H1 (cell line): ENCODE data around the gene MGLL. TPM values are rescaled to one million over a fixed set of nuclear protein-coding genes. Genes with fewer than 3 reads are reported as not detected.

Experiments used
- CTCF ChIA-PET: fragments of 300-600 bp; sonication (Branson Sonifier 250); formaldehyde crosslinking; loops from one replicate; lab custom pipeline; 2021; ENCODE audit not compliant: partially characterized antibody; lab: Charles Lee
- POLR2A ChIA-PET: fragments of 300-600 bp; sonication (Branson Sonifier 250); formaldehyde crosslinking; loops from one replicate; lab custom pipeline; 2021; ENCODE audit warnings: inconsistent platforms; ENCODE audit not compliant: partially characterized antibody; lab: Charles Lee
- DNase-seq, 2 experiments: peaks; one replicate each; pipeline versions ENCODE4 v3.0.0 to v3.0.0-alpha.2; 2010 to 2022; ENCODE audit warnings: low spot score in 2 of 2, low read depth in 1 of 2, mixed read lengths in 1 of 2
- FAIRE-seq: peaks from 2 replicates; lab custom pipeline; 2011; peaks lifted over from hg19 to GRCh38; lab: Jason Lieb, UNC
- H2AFZ ChIP-seq: 2 replicates; pipeline ENCODE4 v1.8.1; 2012; ENCODE audit warnings: low read length, inconsistent platforms
- H2AK5ac ChIP-seq: 2 replicates; pipeline ENCODE4 v1.6.1; 2013; ENCODE audit warnings: low read depth, low read length
- H2BK120ac ChIP-seq: replicated peaks from 2 replicates; pipeline ENCODE3; 2013; ENCODE audit warnings: low read depth, low read length, inconsistent platforms
- H2BK12ac ChIP-seq: 2 replicates; pipeline ENCODE4 v1.6.1; 2013; ENCODE audit warnings: low read depth, low read length
- H2BK15ac ChIP-seq: 2 replicates; pipeline ENCODE4 v1.6.1; 2013; ENCODE audit warnings: low read length
- H2BK20ac ChIP-seq: 2 replicates; pipeline ENCODE4 v1.6.1; 2013; ENCODE audit warnings: low read length
- H2BK5ac ChIP-seq: 2 replicates; pipeline ENCODE4 v1.6.1; 2013; ENCODE audit warnings: low read depth, low read length
- H3K14ac ChIP-seq: 2 replicates; pipeline ENCODE4 v1.6.1; 2013; ENCODE audit warnings: inconsistent platforms; ENCODE audit not compliant: insufficient read length
- H3K18ac ChIP-seq: 2 replicates; pipeline ENCODE4 v1.6.1; 2013; ENCODE audit warnings: low read length; ENCODE audit errors: extremely low read depth
- H3K23ac ChIP-seq: 2 replicates; pipeline ENCODE4 v1.6.1; 2013; ENCODE audit warnings: inconsistent platforms; ENCODE audit not compliant: insufficient read length
- H3K23me2 ChIP-seq: 2 replicates; pipeline ENCODE4 v1.6.1; 2013; ENCODE audit warnings: low read depth, low read length
- H3K27ac ChIP-seq: 2 replicates; pipeline ENCODE4 v1.6.1; 2011; ENCODE audit warnings: low read depth, low read length, inconsistent platforms
- H3K27me3 ChIP-seq, 4 experiments: replicated peaks in 1 of 4; 1 replicate in 1 of 4; 2 replicates in 3 of 4; pipeline versions ENCODE4 v1.6.1 to v1.8.1; 2011 to 2013; ENCODE audit warnings: low read length in 3 of 4, mild to moderate bottlenecking in 3 of 4, inconsistent platforms in 2 of 4, mixed read lengths in 2 of 4, moderate library complexity in 1 of 4; ENCODE audit not compliant: control insufficient read depth in 3 of 4, insufficient read depth in 3 of 4; ENCODE audit errors: extremely low read depth in 1 of 4
- H3K36me3 ChIP-seq, 4 experiments: 2 replicates each; pipeline versions ENCODE4 v1.6.1 to v1.8.1; 2011 to 2013; ENCODE audit warnings: mild to moderate bottlenecking in 4 of 4, low read length in 3 of 4, moderate library complexity in 2 of 4, control low read depth in 1 of 4, inconsistent platforms in 1 of 4; ENCODE audit not compliant: insufficient read depth in 4 of 4, control insufficient read depth in 2 of 4
- H3K4ac ChIP-seq: replicated peaks from 2 replicates; pipeline ENCODE3; 2013; ENCODE audit warnings: low read length, low read depth, mixed read lengths, inconsistent platforms; ENCODE audit not compliant: insufficient read length
- H3K4me1 ChIP-seq, 4 experiments: replicated peaks in 1 of 4; 1 replicate in 1 of 4; 2 replicates in 3 of 4; pipeline versions ENCODE4 v1.6.1 to v1.8.1; 2011 to 2013; ENCODE audit warnings: low read length in 3 of 4, inconsistent platforms in 2 of 4, mixed read lengths in 1 of 4; ENCODE audit not compliant: insufficient read depth in 4 of 4, control insufficient read depth in 3 of 4
- H3K4me2 ChIP-seq, 2 experiments: 2 replicates each; pipeline versions ENCODE4 v1.6.1 to v1.8.1; 2011 to 2013; ENCODE audit warnings: low read depth in 2 of 2, low read length in 2 of 2, control low read depth in 1 of 2, inconsistent platforms in 1 of 2, mild to moderate bottlenecking in 1 of 2; ENCODE audit not compliant: insufficient read depth in 1 of 2
- H3K4me3 ChIP-seq, 4 experiments: fragments of 200-600, 300-600 bp in 1 of 4; sonication (generic), shearing (Covaris generic), sonication (Bioruptor Twin) in 1 of 4; 2 replicates each; pipeline versions ENCODE4 v1.5.1 to v1.8.1; 2011 to 2016; ENCODE audit warnings: low read length in 4 of 4, low read depth in 3 of 4, control low read depth in 2 of 4, inconsistent platforms in 2 of 4, mild to moderate bottlenecking in 2 of 4, mixed read lengths in 1 of 4, moderate library complexity in 1 of 4; ENCODE audit not compliant: insufficient read depth in 2 of 4; ENCODE audit errors: extremely low read depth in 1 of 4
- H3K56ac ChIP-seq: replicated peaks from 2 replicates; pipeline ENCODE3; 2013; ENCODE audit warnings: low read depth, mild to moderate bottlenecking, mixed read lengths, low read length, inconsistent platforms; ENCODE audit not compliant: insufficient read length
- H3K79me1 ChIP-seq: 2 replicates; pipeline ENCODE4 v1.6.1; 2013; ENCODE audit warnings: low read depth, low read length, control low read depth
- H3K79me2 ChIP-seq, 2 experiments: 2 replicates each; pipeline versions ENCODE4 v1.6.1 to v1.8.1; 2012 to 2013; ENCODE audit warnings: low read length in 2 of 2, mild to moderate bottlenecking in 2 of 2, inconsistent platforms in 1 of 2; ENCODE audit not compliant: insufficient read depth in 2 of 2, control insufficient read depth in 1 of 2
- H3K9ac ChIP-seq, 4 experiments: replicated peaks in 1 of 4; 1 replicate in 1 of 4; 2 replicates in 3 of 4; pipeline versions ENCODE4 v1.6.1 to v1.8.1; 2011 to 2013; ENCODE audit warnings: low read depth in 3 of 4, low read length in 3 of 4, control low read depth in 2 of 4, mild to moderate bottlenecking in 2 of 4, moderate library complexity in 2 of 4, inconsistent platforms in 1 of 4; ENCODE audit errors: extremely low read depth in 1 of 4
- H3K9me3 ChIP-seq, 2 experiments: 2 replicates each; pipeline versions ENCODE4 v1.6.1 to v1.8.1; 2012 to 2013; ENCODE audit warnings: mild to moderate bottlenecking in 2 of 2, moderate library complexity in 2 of 2, control low read depth in 1 of 2, inconsistent platforms in 1 of 2, low read depth in 1 of 2, low read length in 1 of 2, mixed read lengths in 1 of 2; ENCODE audit not compliant: insufficient read depth in 2 of 2
- H4K20me1 ChIP-seq, 2 experiments: replicated peaks in 1 of 2; 2 replicates each; pipeline versions ENCODE3 to v1.8.1; 2011 to 2013; ENCODE audit warnings: inconsistent platforms in 2 of 2, low read length in 2 of 2, mild to moderate bottlenecking in 1 of 2; ENCODE audit not compliant: insufficient read depth in 2 of 2, control insufficient read depth in 1 of 2
- H4K5ac ChIP-seq: 2 replicates; pipeline ENCODE4 v1.6.1; 2013; ENCODE audit warnings: low read length, low read depth, mixed read lengths, inconsistent platforms; ENCODE audit not compliant: insufficient read length
- H4K8ac ChIP-seq: 2 replicates; pipeline ENCODE4 v1.8.0; 2013; ENCODE audit warnings: mild to moderate bottlenecking, moderate library complexity, low read length, inconsistent platforms; ENCODE audit not compliant: insufficient read depth; ENCODE audit errors: extremely low read depth
- H4K91ac ChIP-seq: replicated peaks from 2 replicates; pipeline ENCODE3; 2013; ENCODE audit warnings: low read length, mixed read lengths, inconsistent platforms; ENCODE audit not compliant: insufficient read length
- CBX8 ChIP-seq: fragments of 300-800, 300-1000 bp; sonication (generic); IDR thresholded peaks from 2 replicates; pipeline ENCODE4 v1.7.1; 2016; ENCODE audit warnings: low read depth, low read length, borderline replicate concordance
- MAFK ChIP-seq: IDR thresholded peaks from 2 replicates; pipeline ENCODE4 v1.6.1; 2012; ENCODE audit warnings: low read depth, mild to moderate bottlenecking, improper control_type of control experiment, low read length
- RAD21 ChIP-seq, 2 experiments: IDR thresholded peaks in 1 of 2; conservative IDR thresholded peaks in 1 of 2; 2 replicates each; pipeline ENCODE4 v1.6.1; 2011; ENCODE audit warnings: low read depth in 2 of 2, low read length in 2 of 2, improper control_type of control experiment in 1 of 2, inconsistent platforms in 1 of 2, mild to moderate bottlenecking in 1 of 2, moderate library complexity in 1 of 2
- SAP30 ChIP-seq: fragments of 300-600 bp; sonication (generic); IDR thresholded peaks from 2 replicates; pipeline ENCODE4 v1.7.1; 2012; ENCODE audit warnings: low read length, moderate library complexity, mild to moderate bottlenecking, inconsistent platforms; ENCODE audit not compliant: insufficient read depth, insufficient replicate concordance
- SP4 ChIP-seq: IDR thresholded peaks from 2 replicates; pipeline ENCODE4 v1.6.1; 2012; ENCODE audit warnings: low read length, inconsistent platforms
- TAF1 ChIP-seq: IDR thresholded peaks from 2 replicates; pipeline ENCODE4 v1.6.1; 2011; ENCODE audit warnings: mild to moderate bottlenecking, low read depth, low read length
- TCF12 ChIP-seq: IDR thresholded peaks from 2 replicates; pipeline ENCODE4 v1.6.1; 2011; ENCODE audit warnings: low read depth, mild to moderate bottlenecking, low read length
- USF2 ChIP-seq: IDR thresholded peaks from 2 replicates; pipeline ENCODE4 v1.6.1; 2011; ENCODE audit warnings: low read length, improper control_type of control experiment
- WGBS, 2 experiments: shearing (Covaris generic) in 1 of 2; methylation state at CpG; one replicate each; pipeline versions ENCODE4 v1.1.6 to v1.1.7; 2013 to 2015; ENCODE audit warnings: low lambda C conversion rate in 2 of 2, mixed read lengths in 2 of 2, inconsistent platforms in 1 of 2, low coverage in 1 of 2, missing lambda C conversion rate in 1 of 2; ENCODE audit not compliant: insufficient replicate concordance in 2 of 2, insufficient coverage in 1 of 2, insufficient read length in 1 of 2; ENCODE audit errors: extremely low coverage in 1 of 2, missing lambda C conversion rate in 1 of 2; 5-methylcytosine and 5-hydroxymethylcytosine counted together
- polyA plus RNA-seq, 7 experiments: library from polyadenylated mRNA; depleted of rRNA in 3 of 7; stranded (reverse) in 5 of 7; unstranded in 2 of 7; fragments of >200 nt in 5 of 7; fragments of 200-250 nt in 2 of 7; gene quantifications; 1 replicate in 5 of 7; 2 replicates in 1 of 7; 4 replicates in 1 of 7; pipeline versions ENCODE4 v1.2.1 to v1.2.3, GENCODE V29; 2011 to 2013; ENCODE audit warnings: missing spikeins in 2 of 7, mixed read lengths in 2 of 7
- total RNA-seq: library from RNA; stranded (reverse); fragmentation: NEBNext Ultra II Directional; extraction: Animal tissue kit (Norgen Biotek cat#: 25700); gene quantifications from 2 replicates; pipeline ENCODE4 v1.2.1, GENCODE V29; 2021

The MGLL gene
- total and polyA plus RNA-seq, 2 of the 8 experiments (the other 6 are each of a cell fraction or from before 2014, with no cell fraction given): 0.05 to 0.34 TPM

GRCh38 chr3:127662001-127662469 is 160.3 kb downstream of the MGLL start:
- POLR2A ChIA-PET: no interaction called here
- WGBS, 2 experiments: 83% methylated on average over 11 of the region's 11 CpGs; no CpG with 5 or more reads in 1 of the 2 experiments
- no peak overlapping the region for H2BK120ac ChIP-seq
- DNase-seq (no peak), FAIRE-seq (no peak)
- H3K79me2 ChIP-seq: no peaks in the 10 kb centered on the region
- H3K4me2 ChIP-seq: no peak overlapping the region
- H3K56ac ChIP-seq: no peak overlapping the region
- no peak overlapping the region for H3K18ac ChIP-seq
- H3K14ac ChIP-seq: no peak overlapping the region
- TF ChIP-seq CBX8 (no peak), RAD21 (IDR thresholded peaks at IDR 0.05 in 1 of 2, conservative IDR thresholded peaks at IDR 0.05 in 1 of 2; ENCODE audit: low read depth in 2 of 2, low read length in 2 of 2) (no peak), TAF1 (no peak), MAFK (no peak), SP4 (no peak), TCF12 (no peak), USF2 (no peak), SAP30 (no peak)
- peaks cover 0 to 3% (median 2%) of the 10 kb centered on the region in 4 experiments; a peak in 3 of 8 replicates for H3K36me3 ChIP-seq
- H4K8ac ChIP-seq: no peak overlapping the region
- no peak overlapping the region for H4K91ac ChIP-seq
- no peaks in the 10 kb centered on the region for H3K23me2 ChIP-seq
- no peak overlapping the region for H3K4me3 ChIP-seq
- no peak overlapping the region for H4K5ac ChIP-seq
- no peaks in the 10 kb centered on the region for H3K27me3 ChIP-seq
- H3K79me1 ChIP-seq: peaks cover under 1% of the 10 kb centered on the region; the same call in 1 of the 2 replicates
- no peaks in the 10 kb centered on the region for H3K9me3 ChIP-seq
- H2BK20ac ChIP-seq: no peak overlapping the region
- no peak overlapping the region for H2AK5ac ChIP-seq
- no peak overlapping the region for H2AFZ ChIP-seq
- H2BK5ac ChIP-seq: no peak overlapping the region
- CTCF ChIA-PET: interaction anchor here (0.8 to 3.1 kb wide), 6 partner anchors 10 to 170 kb away, joined by 3 to 18 read pairs (median 4); no protein-coding TSS in a partner anchor
- no peaks in the 10 kb centered on the region for H4K20me1 ChIP-seq
- no peaks in the 10 kb centered on the region for H3K4me1 ChIP-seq
- H3K9ac ChIP-seq: no peak overlapping the region
- H3K27ac ChIP-seq: no peak overlapping the region
- no peak overlapping the region for H2BK15ac ChIP-seq
- H3K4ac ChIP-seq: no peak overlapping the region
- no peak overlapping the region for H3K23ac ChIP-seq
- H2BK12ac ChIP-seq: no peak overlapping the region
